Gastroesophageal sphincter (tissue), 3 donors: ENCODE data around the gene PTPN1.

Source experiments
- EP300 ChIP-seq: sonication (generic); formaldehyde crosslinking; IDR thresholded peaks from one replicate; pipeline ENCODE4 v1.6.1; 2017; ENCODE audit warnings: antibody characterized with exemption, mild to moderate bottlenecking
- POLR2AphosphoS5 ChIP-seq: sonication (generic); formaldehyde crosslinking; IDR thresholded peaks from one replicate; pipeline ENCODE4 v1.6.1; 2017; ENCODE audit warnings: antibody characterized with exemption
- TF ChIP-seq, protein P1 (sequence below), 4 experiments: fragments of 200-600 bp in 2 of 4; fragments of 450-650 bp in 2 of 4; sonication (generic) in 1 of 4; IDR thresholded peaks; one replicate each; pipeline ENCODE4 v1.5.1; 2017 to 2019; ENCODE audit warnings: antibody characterized with exemption in 4 of 4, mild to moderate bottlenecking in 2 of 4, moderate library complexity in 2 of 4

DNA sequence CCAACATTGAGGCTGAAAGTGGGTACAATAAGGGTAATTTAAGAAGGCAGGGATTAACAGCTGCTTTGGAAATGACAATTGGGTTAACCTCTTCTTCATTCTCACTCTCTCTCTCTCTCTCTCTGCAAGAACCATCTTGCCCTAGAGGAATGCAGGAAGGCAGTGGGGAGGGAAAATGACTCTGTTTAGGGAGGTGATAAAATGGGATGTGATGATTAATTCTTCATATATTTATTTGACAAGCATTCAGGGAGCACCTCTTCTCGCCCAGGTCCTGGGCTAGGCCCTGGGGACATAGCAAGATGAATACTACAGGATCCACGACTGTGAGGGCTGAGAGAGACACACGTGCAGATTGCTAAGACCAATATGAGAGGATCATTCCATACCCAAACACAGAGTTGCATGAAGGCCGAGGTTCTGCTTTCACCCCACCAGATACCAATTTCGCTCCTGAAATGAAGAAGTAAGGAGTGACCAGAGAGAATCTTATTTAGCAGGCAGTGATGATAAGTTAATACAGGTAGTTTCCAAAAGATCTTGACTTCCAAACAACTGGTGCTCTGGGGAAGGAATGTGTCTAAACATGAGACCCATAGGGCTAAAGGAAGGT is 13.3 kb upstream of the PTPN1 start:
- TF ChIP-seq, protein P1, sequence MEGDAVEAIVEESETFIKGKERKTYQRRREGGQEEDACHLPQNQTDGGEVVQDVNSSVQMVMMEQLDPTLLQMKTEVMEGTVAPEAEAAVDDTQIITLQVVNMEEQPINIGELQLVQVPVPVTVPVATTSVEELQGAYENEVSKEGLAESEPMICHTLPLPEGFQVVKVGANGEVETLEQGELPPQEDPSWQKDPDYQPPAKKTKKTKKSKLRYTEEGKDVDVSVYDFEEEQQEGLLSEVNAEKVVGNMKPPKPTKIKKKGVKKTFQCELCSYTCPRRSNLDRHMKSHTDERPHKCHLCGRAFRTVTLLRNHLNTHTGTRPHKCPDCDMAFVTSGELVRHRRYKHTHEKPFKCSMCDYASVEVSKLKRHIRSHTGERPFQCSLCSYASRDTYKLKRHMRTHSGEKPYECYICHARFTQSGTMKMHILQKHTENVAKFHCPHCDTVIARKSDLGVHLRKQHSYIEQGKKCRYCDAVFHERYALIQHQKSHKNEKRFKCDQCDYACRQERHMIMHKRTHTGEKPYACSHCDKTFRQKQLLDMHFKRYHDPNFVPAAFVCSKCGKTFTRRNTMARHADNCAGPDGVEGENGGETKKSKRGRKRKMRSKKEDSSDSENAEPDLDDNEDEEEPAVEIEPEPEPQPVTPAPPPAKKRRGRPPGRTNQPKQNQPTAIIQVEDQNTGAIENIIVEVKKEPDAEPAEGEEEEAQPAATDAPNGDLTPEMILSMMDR (IDR thresholded peaks at IDR 0.05): no peak
- TF ChIP-seq POLR2AphosphoS5 (no peak), EP300 (no peak)
